GM12891 (cell line): ENCODE results near the gene RUNX2.

Source experiments
- PAX5 ChIP-seq: IDR thresholded peaks from 2 replicates; pipeline ENCODE4 v1.6.1; 2011; ENCODE audit warnings: low read length, moderate library complexity, mild to moderate bottlenecking; ENCODE audit not compliant: insufficient read depth, severe bottlenecking
- POLR2A ChIP-seq: IDR thresholded peaks from 2 replicates; pipeline ENCODE4 v1.6.1; 2011; ENCODE audit warnings: low read depth, low read length, control low read depth
- POLR2AphosphoS5 ChIP-seq: IDR thresholded peaks from 2 replicates; pipeline ENCODE4 v1.6.1; 2011; ENCODE audit warnings: low read depth, low read length, control low read depth
- POU2F2 ChIP-seq: IDR thresholded peaks from 2 replicates; pipeline ENCODE4 v1.6.1; 2011; ENCODE audit warnings: low read depth, mild to moderate bottlenecking, control low read depth, low read length, moderate library complexity
- TAF1 ChIP-seq: IDR thresholded peaks from 2 replicates; pipeline ENCODE4 v1.6.1; 2011; ENCODE audit warnings: low read depth, low read length, control low read depth

- TF ChIP-seq POLR2AphosphoS5 (no peak), POLR2A (no peak), TAF1 (no peak), PAX5 (no peak), POU2F2 (no peak)
Measured at GRCh38 chr6:45543298-45544235, 215.4 kb downstream of the RUNX2 start.
